Fibroblast of lung (primary cell): Measurements from ENCODE around the gene HK3.

ENCODE experiments used
- EZH2 ChIP-seq: IDR thresholded peaks from 2 replicates; pipeline ENCODE4 v1.5.1; 2012; ENCODE audit warnings: low read length, control low read depth, mild to moderate bottlenecking; ENCODE audit errors: missing control alignments
- TF ChIP-seq, protein P1 (sequence below), 2 donors: IDR thresholded peaks in 1 of 2; conservative IDR thresholded peaks in 1 of 2; 1 replicate in 1 of 2; 2 replicates in 1 of 2; pipeline ENCODE4 v1.5.1; 2011 to 2012; ENCODE audit warnings: low read length in 2 of 2, control low read depth in 1 of 2, inconsistent platforms in 1 of 2, low read depth in 1 of 2, mild to moderate bottlenecking in 1 of 2

DNA sequence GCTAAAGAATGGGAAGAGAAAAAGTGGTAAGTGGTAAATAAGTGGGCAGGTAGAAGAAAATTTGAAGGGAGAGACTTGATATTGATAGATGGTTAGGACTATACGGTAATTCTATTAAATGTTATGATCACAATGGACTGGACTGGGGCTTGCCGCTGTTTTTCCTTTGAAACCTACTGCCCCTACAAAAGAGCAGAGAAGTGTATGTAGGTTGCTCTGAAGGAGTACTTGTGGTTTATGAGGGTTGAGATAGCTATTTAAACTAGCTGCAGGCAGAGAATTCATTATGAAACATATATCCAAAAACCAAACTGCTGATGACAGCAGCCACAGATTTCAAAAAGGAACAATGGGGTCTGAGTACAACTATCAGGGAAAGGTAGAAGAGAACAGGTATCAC is 16.8 kb upstream of the HK3 start:
- TF ChIP-seq, protein P1, sequence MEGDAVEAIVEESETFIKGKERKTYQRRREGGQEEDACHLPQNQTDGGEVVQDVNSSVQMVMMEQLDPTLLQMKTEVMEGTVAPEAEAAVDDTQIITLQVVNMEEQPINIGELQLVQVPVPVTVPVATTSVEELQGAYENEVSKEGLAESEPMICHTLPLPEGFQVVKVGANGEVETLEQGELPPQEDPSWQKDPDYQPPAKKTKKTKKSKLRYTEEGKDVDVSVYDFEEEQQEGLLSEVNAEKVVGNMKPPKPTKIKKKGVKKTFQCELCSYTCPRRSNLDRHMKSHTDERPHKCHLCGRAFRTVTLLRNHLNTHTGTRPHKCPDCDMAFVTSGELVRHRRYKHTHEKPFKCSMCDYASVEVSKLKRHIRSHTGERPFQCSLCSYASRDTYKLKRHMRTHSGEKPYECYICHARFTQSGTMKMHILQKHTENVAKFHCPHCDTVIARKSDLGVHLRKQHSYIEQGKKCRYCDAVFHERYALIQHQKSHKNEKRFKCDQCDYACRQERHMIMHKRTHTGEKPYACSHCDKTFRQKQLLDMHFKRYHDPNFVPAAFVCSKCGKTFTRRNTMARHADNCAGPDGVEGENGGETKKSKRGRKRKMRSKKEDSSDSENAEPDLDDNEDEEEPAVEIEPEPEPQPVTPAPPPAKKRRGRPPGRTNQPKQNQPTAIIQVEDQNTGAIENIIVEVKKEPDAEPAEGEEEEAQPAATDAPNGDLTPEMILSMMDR (conservative IDR thresholded peaks at IDR 0.05 in 1 of 2, IDR thresholded peaks at IDR 0.05 in 1 of 2; ENCODE audit: low read depth in 1 of 2, low read length in 2 of 2): no peak
- no peak for TF ChIP-seq EZH2
